HG03460 (cell line): Measurements from ENCODE around the gene SLC2A14.
"Not testable (repeated sequence)": the region's sequence is repeated elsewhere in the genome, so short reads cannot be mapped to it uniquely, and the experiment has no call there.

ENCODE experiments used
- ATAC-seq: cut with Tn5 transposase; IDR thresholded peaks from one replicate; pipeline ENCODE4 v1.9.1; 2021; ENCODE audit not compliant: unreplicated experiment

SLC2A14 gene

DNA sequence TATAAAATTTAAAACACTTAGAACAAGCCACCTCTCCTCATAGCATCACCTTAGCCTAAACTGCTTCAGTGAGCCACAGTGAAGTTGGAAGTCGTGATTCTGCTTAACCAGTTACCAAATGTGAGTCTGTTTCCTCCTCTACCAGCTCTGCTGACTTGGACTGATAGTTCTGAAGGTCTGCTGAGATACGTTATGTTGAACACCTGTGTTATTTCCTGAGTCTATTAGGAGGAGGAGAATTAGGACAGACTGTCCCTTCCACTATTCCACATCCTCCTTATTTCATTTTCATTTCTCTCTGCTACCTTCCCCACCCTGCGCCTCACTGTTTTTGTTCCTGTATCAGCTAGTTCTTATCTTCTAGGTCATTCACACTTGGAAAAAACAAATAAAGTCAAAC, 2.4 kb downstream of the SLC2A14 start:
- ATAC-seq: no peak

DNA sequence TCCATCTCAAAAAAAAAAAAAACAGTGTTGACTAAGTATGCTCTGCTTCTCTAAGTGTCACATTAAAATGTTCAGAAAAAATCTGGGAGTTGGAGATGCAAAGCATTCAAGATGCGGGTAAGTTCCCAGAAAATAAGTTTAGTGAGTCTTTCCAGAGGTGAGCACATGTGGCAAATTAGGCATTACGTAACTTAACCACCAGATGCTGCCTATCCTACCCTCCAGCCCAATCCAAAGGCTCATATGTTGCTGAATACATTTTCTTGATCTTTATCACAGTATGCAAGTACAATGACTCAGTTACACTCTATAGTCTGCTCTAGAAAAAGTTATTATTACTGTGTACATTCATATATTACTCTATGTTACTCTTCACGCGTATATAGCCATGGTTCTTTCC, 3.6 kb downstream of the SLC2A14 start:
- ATAC-seq: no peak

DNA sequence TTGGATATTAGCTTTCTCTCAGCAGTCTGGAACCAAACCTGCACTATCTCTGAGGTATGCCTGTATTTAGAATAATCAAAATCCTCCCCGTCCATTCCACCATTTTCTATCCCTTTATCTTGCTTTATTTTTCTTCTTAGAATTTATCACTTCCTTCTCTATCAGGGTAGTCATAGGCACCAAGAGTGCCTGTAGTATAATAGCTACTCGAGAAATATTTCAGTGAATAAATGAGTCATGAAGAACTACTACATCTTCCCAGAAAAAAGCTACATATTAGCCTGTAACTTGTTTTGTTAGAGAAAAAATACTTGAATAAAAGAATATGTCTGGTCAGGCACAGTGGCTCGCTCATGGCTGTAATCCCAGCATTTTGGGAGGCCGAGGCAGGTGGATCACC, 4.3 kb downstream of the SLC2A14 start:
- no peak for ATAC-seq

- ATAC-seq: no peak
Measured at GRCh38 chr12:7864601-7865150, 8.0 kb downstream of the SLC2A14 start.

DNA sequence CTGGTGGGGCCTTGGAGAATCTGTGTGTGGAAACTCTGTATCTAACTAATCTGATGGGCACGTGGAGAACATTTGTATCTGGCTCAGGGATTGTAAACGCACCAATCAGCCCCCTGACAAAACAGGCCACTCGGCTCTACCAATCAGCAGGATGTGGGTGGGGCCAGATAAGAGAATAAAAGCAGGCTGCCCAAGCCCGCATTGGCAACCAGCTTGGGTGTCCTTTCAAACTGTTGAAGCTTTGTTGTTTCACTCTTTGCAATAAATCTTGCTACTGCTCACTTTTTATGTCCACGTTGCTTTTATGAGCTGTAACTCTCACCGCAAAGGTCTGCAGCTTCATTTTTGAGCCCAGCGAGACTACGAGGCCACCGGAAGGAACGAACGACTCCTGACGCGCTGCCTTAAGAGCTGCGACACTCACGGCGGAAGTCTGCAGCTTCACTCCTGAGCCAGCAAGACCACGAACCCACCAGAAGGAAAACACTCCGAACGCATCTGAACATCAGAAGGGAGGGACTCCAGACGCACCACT, 9.8 kb downstream of the SLC2A14 start:
- ATAC-seq: not testable (repeated sequence)

DNA sequence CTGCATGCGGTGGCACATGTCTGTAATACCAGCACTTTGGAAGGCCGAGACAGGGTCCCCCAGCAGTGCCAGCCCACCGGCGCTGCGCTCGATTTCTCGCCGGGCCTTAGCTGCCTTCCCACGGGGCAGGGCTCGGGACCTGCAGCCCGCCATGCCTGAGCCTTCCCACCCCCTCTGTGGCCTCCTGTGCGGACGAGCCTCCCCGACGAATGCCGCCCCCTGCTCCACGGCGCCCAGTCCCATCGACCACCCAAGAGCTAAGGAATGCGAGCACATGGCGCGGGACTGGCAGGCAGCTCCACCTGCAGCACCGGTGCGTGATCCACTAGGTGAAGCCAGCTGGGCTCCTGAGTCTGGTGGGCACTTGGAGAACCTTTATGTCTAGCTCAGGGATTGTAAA, 10.4 kb downstream of the SLC2A14 start:
- not testable (repeated sequence) for ATAC-seq

- no peak for ATAC-seq
Measured at GRCh38 chr12:7859552-7859951, 13.2 kb downstream of the SLC2A14 start.

GRCh38 chr12:7857971-7858370, 14.7 kb downstream of the SLC2A14 start:
- no peak for ATAC-seq

DNA sequence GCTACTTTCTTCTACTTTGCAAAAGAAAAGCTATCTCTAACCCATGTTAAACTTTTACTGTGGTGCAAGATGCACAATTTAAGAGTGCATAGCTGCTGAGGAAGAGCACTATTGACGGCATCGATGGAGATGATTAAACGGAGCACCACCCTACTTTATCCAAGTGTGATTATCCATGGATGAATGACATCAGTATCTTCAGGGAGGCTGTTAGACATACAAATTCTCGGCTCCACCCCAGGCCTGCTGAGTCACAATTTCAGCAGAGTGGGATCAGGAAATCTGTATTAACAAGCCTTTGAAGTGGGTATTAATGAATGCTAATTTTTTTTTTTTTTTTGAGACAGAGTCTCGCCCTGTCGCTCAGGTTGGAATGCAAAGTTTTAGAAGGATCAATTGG, 16.2 kb downstream of the SLC2A14 start:
- no peak for ATAC-seq

DNA sequence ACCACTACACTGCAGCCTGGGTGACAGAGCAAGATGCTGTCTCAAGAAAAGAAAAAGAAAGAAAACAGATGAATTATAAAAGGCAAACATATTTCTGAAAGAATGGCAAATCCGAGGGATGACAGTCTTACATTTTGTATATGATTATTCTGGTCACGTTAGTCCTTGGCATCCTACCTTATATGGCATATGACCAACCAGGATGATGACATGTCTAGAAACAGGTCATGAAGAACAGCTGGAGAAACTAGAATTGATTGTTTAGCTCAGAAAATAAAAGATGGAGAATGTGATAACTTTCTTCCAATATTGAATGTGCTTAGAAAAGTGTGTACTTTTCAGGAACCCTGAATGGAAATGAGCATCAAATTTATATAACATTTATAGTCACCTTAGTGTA, 19.2 kb downstream of the SLC2A14 start:
- no peak for ATAC-seq

- not testable (repeated sequence) for ATAC-seq
Measured at GRCh38 chr12:7851622-7852081, 21.1 kb downstream of the SLC2A14 start.

DNA sequence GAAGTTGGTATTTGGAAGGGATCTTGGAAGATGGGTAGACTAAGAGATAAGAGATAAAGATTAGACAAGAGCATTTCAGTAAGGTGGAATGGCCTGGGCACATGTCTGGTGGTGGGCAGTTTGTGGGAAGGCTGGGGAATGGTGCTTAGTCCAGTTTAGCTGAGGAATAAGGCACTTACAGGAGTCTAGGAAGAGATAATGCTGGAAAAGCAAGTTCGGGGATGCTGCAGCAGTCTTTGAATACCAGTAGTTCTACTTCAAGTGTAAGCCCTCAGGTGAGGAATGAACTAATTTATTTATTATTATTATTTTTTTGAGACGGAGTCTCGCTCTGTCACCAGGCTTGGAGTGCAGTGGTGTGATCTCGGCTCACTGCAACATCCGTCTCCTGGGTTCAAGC, 22.6 kb downstream of the SLC2A14 start:
- ATAC-seq: not testable (repeated sequence)

DNA sequence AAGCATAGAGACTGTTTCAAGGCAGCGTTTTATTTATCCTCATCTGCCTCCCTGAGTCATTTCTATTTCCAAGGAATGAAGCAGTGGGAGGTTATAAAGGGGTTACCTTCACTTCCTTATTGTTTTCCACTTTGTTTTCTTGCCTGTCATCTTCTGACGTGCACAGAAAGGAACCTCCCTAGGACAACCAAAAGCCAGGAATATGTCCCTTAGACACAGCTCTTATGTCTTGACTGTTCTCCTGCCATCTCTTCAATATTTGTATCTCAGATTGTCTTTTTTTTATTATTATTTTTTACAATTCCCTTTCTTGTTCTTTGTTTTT, 24.7 kb downstream of the SLC2A14 start:
- ATAC-seq: not testable (repeated sequence)

- not testable (repeated sequence) for ATAC-seq
Measured at GRCh38 chr12:7847226-7848097, 25.3 kb downstream of the SLC2A14 start.

DNA sequence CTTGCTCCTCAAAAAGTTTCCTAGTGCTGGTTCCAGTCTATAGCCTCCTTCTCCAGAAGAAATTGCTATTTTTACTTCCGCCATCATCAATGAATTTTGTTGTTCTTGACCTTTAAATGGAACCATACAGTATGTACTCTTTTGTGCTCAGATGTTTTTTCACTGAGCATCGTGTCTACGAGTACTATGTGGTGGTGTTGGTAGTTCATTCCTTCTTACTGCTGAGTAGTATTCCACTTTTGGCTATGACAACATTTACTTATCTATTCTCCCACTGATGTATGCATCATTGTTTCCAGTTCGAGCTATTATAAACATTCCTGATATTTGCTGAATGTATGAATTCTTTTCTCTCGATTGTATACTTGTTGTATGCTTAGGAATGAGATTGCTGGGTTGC, 28.6 kb downstream of the SLC2A14 start:
- no peak for ATAC-seq

DNA sequence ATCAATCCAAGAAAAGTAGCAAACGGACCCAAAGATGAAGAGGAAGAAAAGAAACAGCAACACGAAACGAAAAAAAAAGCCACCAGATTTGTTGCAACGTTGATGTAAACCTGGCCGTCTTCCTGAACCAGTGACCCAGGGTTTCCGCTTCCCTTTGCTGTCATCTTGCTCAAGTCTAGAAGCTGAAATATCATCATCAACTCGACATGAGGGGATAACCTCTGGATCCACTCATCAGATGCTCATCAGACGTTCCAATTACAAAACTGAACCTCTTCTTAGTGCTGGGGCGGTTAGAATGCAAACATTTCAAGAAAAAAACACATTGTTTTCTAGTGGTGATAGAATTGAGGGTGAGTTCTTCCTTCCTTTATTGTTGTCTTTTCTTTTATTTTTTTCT, 29.1 kb downstream of the SLC2A14 start:
- not testable (repeated sequence) for ATAC-seq

DNA sequence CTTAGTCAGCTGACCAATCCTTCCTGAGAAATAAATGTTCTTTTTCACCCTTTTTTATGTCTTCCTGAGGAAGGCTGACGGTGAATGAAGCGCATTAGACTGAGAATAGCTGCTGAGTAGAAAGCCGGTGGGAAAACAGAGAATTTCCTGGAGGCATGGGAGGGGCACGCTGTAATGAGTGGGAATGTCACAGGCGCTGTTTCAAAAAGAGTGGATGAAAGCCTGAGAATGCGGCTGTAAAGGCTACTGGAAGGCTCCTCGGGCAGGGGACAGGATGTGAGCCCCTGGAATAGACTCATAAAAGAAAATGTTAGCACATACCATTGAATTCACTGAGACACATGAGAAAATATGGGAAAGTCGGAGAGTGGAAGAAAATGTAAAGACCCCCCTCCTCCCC, 29.6 kb downstream of the SLC2A14 start:
- not testable (repeated sequence) for ATAC-seq

- ATAC-seq: not testable (repeated sequence)
Measured at GRCh38 chr12:7842444-7842843, 30.3 kb downstream of the SLC2A14 start.

DNA sequence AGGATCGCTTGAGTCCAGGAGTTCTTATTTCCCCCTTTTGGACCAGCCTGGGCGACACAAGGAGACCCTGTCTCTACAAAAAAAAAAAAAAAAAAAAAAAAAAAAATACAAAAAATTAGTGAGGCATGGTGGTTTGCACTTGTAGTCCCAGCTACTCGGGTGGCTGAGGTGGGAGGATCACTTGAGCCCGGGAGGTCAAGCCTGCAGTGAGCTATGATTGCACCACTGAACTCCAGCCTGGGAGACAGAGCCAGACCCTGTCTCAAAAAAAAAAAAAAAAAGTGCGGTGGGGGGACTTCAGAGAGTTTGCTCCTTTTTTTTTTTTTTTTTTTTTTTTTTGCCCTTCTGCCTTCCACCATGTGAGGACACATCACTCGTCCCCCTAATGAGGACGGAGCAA, 32.9 kb downstream of the SLC2A14 start:
- ATAC-seq: not testable (repeated sequence)

GRCh38 chr12:7839226-7839625, 33.5 kb downstream of the SLC2A14 start:
- not testable (repeated sequence) for ATAC-seq

DNA sequence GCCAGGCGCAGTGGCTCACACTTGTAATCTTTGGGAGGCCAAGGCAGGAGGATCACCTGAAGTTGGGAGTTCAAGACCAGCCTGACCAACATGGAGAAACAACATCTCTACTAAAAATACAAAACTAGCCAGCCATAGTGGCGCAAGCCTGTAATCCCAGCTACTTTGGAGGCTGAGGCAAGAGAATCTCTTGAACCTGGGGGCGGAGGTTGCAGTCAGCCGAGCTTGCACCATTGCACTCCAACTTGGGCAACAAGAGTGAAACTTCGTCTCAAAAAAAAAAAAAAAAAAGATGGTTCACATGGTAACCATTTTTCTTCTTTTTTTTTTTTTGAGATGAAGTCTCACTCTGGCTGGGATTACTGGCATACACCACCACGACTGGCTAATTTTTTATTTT, 35.3 kb downstream of the SLC2A14 start:
- no peak for ATAC-seq

- ATAC-seq: no peak
Measured at GRCh38 chr12:7835766-7836165, 36.9 kb downstream of the SLC2A14 start.
